ENCODE data around the gene NELL2.

Gene NELL2

DNA sequence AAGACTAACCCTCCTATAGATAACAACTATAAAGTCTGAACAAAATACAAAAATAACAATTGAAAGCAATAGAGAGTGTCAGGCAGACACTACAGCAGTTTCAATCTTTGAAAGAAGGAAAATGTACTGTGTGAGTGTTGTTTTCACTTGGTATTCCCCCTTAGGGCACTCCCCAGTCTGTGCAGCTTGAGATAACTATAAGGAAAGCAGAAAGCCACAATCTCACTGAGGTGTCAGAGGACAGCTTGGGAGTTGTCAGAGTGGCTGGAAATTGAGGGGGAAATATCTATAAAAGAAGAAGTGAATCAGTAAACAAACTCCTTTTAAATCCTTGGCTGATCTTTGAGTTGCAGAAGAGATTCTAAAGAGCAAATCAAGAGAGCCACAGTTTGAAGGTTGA, 364.8 kb downstream of the NELL2 start:
- TF ChIP-seq CEBPB (IDR thresholded peaks at IDR 0.05) (no peak), NFIC (IDR thresholded peaks at IDR 0.05) (no peak)

- no peak for TF ChIP-seq FOXM1 (IDR thresholded peaks at IDR 0.05; ENCODE audit: borderline replicate concordance, low read depth)
- TF ChIP-seq TEAD4 (IDR thresholded peaks at IDR 0.05) = no peak
- no peak for TF ChIP-seq TAF1 (IDR thresholded peaks at IDR 0.05; ENCODE audit: low read depth)
- no peak for TF ChIP-seq ZBTB7A (IDR thresholded peaks at IDR 0.05; ENCODE audit: low read depth)
- no peak for TF ChIP-seq TCF12 (IDR thresholded peaks at IDR 0.05; ENCODE audit: low read depth)
- TF ChIP-seq MAX (IDR thresholded peaks at IDR 0.05) = no peak
- no peak for TF ChIP-seq NFIC (IDR thresholded peaks at IDR 0.05)
- no peak for TF ChIP-seq RAD21 (IDR thresholded peaks at IDR 0.05; ENCODE audit: low read depth)
- TF ChIP-seq EGR1 (IDR thresholded peaks at IDR 0.05) = no peak
- TF ChIP-seq EP300 (IDR thresholded peaks at IDR 0.05; ENCODE audit: borderline replicate concordance) = no peak
- no peak for TF ChIP-seq CEBPB (IDR thresholded peaks at IDR 0.05)
Measured at GRCh38 chr12:44510510-44510909, 365.6 kb downstream of the NELL2 start.

GRCh38 chr12:44510076-44510475, 366.0 kb downstream of the NELL2 start:
- no peak for TF ChIP-seq FOXM1 (IDR thresholded peaks at IDR 0.05; ENCODE audit: borderline replicate concordance, low read depth)
- TF ChIP-seq, protein P1, sequence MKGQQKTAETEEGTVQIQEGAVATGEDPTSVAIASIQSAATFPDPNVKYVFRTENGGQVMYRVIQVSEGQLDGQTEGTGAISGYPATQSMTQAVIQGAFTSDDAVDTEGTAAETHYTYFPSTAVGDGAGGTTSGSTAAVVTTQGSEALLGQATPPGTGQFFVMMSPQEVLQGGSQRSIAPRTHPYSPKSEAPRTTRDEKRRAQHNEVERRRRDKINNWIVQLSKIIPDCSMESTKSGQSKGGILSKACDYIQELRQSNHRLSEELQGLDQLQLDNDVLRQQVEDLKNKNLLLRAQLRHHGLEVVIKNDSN (IDR thresholded peaks at IDR 0.05) = no peak
- TF ChIP-seq NFIC (IDR thresholded peaks at IDR 0.05) = no peak
- no peak for TF ChIP-seq EGR1 (IDR thresholded peaks at IDR 0.05)
- no peak for TF ChIP-seq CEBPB (IDR thresholded peaks at IDR 0.05)
- no peak for TF ChIP-seq CREB1 (IDR thresholded peaks at IDR 0.05; ENCODE audit: low read depth)
- no peak for TF ChIP-seq MAX (IDR thresholded peaks at IDR 0.05)
- TF ChIP-seq RAD21 (IDR thresholded peaks at IDR 0.05; ENCODE audit: low read depth) = no peak
- no peak for TF ChIP-seq EP300 (IDR thresholded peaks at IDR 0.05; ENCODE audit: borderline replicate concordance)
- TF ChIP-seq TEAD4 (IDR thresholded peaks at IDR 0.05) = no peak
- no peak for TF ChIP-seq TAF1 (IDR thresholded peaks at IDR 0.05; ENCODE audit: low read depth)
- TF ChIP-seq, protein P2, sequence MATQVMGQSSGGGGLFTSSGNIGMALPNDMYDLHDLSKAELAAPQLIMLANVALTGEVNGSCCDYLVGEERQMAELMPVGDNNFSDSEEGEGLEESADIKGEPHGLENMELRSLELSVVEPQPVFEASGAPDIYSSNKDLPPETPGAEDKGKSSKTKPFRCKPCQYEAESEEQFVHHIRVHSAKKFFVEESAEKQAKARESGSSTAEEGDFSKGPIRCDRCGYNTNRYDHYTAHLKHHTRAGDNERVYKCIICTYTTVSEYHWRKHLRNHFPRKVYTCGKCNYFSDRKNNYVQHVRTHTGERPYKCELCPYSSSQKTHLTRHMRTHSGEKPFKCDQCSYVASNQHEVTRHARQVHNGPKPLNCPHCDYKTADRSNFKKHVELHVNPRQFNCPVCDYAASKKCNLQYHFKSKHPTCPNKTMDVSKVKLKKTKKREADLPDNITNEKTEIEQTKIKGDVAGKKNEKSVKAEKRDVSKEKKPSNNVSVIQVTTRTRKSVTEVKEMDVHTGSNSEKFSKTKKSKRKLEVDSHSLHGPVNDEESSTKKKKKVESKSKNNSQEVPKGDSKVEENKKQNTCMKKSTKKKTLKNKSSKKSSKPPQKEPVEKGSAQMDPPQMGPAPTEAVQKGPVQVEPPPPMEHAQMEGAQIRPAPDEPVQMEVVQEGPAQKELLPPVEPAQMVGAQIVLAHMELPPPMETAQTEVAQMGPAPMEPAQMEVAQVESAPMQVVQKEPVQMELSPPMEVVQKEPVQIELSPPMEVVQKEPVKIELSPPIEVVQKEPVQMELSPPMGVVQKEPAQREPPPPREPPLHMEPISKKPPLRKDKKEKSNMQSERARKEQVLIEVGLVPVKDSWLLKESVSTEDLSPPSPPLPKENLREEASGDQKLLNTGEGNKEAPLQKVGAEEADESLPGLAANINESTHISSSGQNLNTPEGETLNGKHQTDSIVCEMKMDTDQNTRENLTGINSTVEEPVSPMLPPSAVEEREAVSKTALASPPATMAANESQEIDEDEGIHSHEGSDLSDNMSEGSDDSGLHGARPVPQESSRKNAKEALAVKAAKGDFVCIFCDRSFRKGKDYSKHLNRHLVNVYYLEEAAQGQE (IDR thresholded peaks at IDR 0.05; ENCODE audit: low read depth) = no peak
- TF ChIP-seq ZBTB7A (IDR thresholded peaks at IDR 0.05; ENCODE audit: low read depth) = no peak
- no peak for TF ChIP-seq TCF12 (IDR thresholded peaks at IDR 0.05; ENCODE audit: low read depth)
- TF ChIP-seq YY1 (IDR thresholded peaks at IDR 0.05; ENCODE audit: low read depth) = no peak

- TF ChIP-seq EP300 (IDR thresholded peaks at IDR 0.05; ENCODE audit: borderline replicate concordance) (no peak), TEAD4 (IDR thresholded peaks at IDR 0.05) (0 out of 2 replicates have a peak, but pooled peaks have one; percentile 14)
Measured at GRCh38 chr12:44509471-44509870, 366.6 kb downstream of the NELL2 start.

GRCh38 chr12:44507461-44507860, 368.7 kb downstream of the NELL2 start:
- TF ChIP-seq RAD21 (IDR thresholded peaks at IDR 0.05; ENCODE audit: low read depth) = no peak
- TF ChIP-seq FOXM1 (IDR thresholded peaks at IDR 0.05; ENCODE audit: borderline replicate concordance, low read depth) = no peak
- TF ChIP-seq YY1 (IDR thresholded peaks at IDR 0.05; ENCODE audit: low read depth) = no peak
- TF ChIP-seq TCF12 (IDR thresholded peaks at IDR 0.05; ENCODE audit: low read depth) = no peak
- TF ChIP-seq CREB1 (IDR thresholded peaks at IDR 0.05; ENCODE audit: low read depth) = no peak
- TF ChIP-seq EGR1 (IDR thresholded peaks at IDR 0.05) = no peak
- TF ChIP-seq ZBTB7A (IDR thresholded peaks at IDR 0.05; ENCODE audit: low read depth) = no peak
- no peak for TF ChIP-seq TAF1 (IDR thresholded peaks at IDR 0.05; ENCODE audit: low read depth)
- no peak for TF ChIP-seq TEAD4 (IDR thresholded peaks at IDR 0.05)
- no peak for TF ChIP-seq NFIC (IDR thresholded peaks at IDR 0.05)
- TF ChIP-seq, protein P2 (IDR thresholded peaks at IDR 0.05; ENCODE audit: low read depth) = no peak
- no peak for TF ChIP-seq CEBPB (IDR thresholded peaks at IDR 0.05)
- TF ChIP-seq, protein P1 (IDR thresholded peaks at IDR 0.05) = no peak
- no peak for TF ChIP-seq EP300 (IDR thresholded peaks at IDR 0.05; ENCODE audit: borderline replicate concordance)
- TF ChIP-seq MAX (IDR thresholded peaks at IDR 0.05) = no peak

DNA sequence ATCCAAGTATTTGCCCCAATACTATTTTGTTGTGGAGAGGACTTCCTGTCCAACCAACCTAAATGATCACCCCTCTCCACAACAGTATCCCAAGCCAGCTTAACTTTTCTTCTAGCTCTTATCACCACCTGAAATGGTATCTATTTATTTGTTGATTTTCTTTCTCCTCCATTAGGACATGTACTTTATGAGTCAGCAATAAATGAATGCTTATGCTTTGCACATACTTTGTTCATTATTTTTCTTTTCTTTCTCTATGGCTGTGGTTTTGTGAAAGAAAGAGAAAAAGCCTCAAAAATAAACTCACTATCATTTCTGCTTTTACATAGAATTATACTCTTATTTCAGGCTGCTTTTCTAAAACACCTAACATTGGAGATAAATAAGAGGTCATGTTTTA, 371.3 kb downstream of the NELL2 start:
- no peak for TF ChIP-seq FOXM1 (IDR thresholded peaks at IDR 0.05; ENCODE audit: borderline replicate concordance, low read depth)
- no peak for TF ChIP-seq TCF12 (IDR thresholded peaks at IDR 0.05; ENCODE audit: low read depth)

Data from Ishikawa (cell line).